ENCODE results near the gene PRPF40A. TPM values are rescaled to one million over a fixed set of nuclear protein-coding genes. Genes with fewer than 3 reads are reported as not detected.

PRPF40A gene
- total and polyA plus RNA-seq, 10 of the 15 experiments (the other 5 are each of a cell fraction or from before 2014, with no cell fraction given), result 97.8 to 197 (median 144) TPM

- TF ChIP-seq IKZF2 (IDR thresholded peaks at IDR 0.05) (no peak), SIX5 (IDR thresholded peaks at IDR 0.05; ENCODE audit: low read depth, low read length, severe bottlenecking) (no peak), CUX1 (IDR thresholded peaks at IDR 0.05; ENCODE audit: insufficient replicate concordance, low read depth, low read length) (no peak), RB1 (IDR thresholded peaks at IDR 0.05; ENCODE audit: borderline replicate concordance) (no peak), HCFC1 (IDR thresholded peaks at IDR 0.05; ENCODE audit: low read length) (no peak), MYC (IDR thresholded peaks at IDR 0.05; ENCODE audit: insufficient read depth, insufficient read length, insufficient replicate concordance, low read length, severe bottlenecking) (no peak), POLR2AphosphoS2 (IDR thresholded peaks at IDR 0.05; ENCODE audit: low read depth, low read length) (no peak)
- TF ChIP-seq, protein P1, sequence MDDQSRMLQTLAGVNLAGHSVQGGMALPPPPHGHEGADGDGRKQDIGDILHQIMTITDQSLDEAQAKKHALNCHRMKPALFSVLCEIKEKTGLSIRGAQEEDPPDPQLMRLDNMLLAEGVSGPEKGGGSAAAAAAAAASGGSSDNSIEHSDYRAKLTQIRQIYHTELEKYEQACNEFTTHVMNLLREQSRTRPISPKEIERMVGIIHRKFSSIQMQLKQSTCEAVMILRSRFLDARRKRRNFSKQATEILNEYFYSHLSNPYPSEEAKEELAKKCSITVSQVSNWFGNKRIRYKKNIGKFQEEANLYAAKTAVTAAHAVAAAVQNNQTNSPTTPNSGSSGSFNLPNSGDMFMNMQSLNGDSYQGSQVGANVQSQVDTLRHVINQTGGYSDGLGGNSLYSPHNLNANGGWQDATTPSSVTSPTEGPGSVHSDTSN (IDR thresholded peaks at IDR 0.05; ENCODE audit: insufficient replicate concordance, low read depth, low read length), result no peak
Observed at GRCh38 chr2:152720794-152721193, 3.5 kb upstream of the PRPF40A start (continued).

Data from GM12878 (cell line).